AG10803 (cell line): ENCODE results near the gene UBR2.

Experiments
- DNase-seq: peaks from one replicate; pipeline ENCODE4 v3.0.0; 2010; ENCODE audit warnings: low read depth
- H3K4me3 ChIP-seq: 2 replicates; pipeline ENCODE4 v1.5.1; 2011; ENCODE audit warnings: mild to moderate bottlenecking, low read length, control low read depth
- CTCF ChIP-seq: conservative IDR thresholded peaks from 2 replicates; pipeline ENCODE4 v1.5.1; 2011; ENCODE audit warnings: mild to moderate bottlenecking, low read length, control low read depth, inconsistent platforms

Gene UBR2

DNA sequence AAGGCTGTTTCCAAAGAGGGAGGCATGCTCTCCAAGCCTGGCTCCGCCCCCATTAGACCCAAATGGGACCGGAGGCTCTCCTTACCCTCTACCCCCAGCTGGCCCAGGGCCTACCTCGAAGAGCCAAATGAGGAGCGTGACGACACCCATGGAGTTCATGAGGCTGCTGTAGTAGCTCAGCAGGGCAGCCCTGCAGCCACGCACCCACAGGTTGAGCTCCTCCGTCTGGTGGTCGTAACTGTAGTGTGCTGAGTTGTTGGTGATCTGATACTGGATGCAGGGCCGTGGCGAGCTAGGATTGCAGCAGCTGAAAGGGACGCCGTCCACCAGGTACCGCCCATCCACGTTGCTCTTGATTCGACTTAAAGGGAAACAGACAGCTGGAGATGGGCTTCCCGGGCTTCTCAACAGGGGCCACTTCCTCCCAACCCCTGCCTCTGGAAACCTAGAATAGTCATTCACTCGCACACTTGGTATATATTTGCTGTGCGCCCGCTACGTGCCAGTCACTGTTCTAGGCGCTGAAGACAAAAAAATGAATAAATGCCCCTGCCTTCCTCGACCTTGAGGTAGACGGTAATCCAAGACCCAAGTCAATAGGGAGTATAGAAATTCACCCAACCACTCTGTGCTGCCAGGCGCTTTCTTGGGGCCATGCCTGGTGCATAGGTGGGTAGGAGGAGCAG is 140.6 kb downstream of the UBR2 start:
- TF ChIP-seq CTCF = no peak
- DNase-seq = no peak
- peak overlapping the region; percentile 33 for H3K4me3 ChIP-seq

GRCh38 chr6:42704937-42705374 is 141.1 kb downstream of the UBR2 start:
- DNase-seq = no peak
- H3K4me3 ChIP-seq = no peak overlapping the region
- TF ChIP-seq CTCF = no peak

GRCh38 chr6:42707595-42707994 is 143.8 kb downstream of the UBR2 start:
- DNase-seq = no peak
- TF ChIP-seq CTCF = no peak
- H3K4me3 ChIP-seq = no peak overlapping the region

DNA sequence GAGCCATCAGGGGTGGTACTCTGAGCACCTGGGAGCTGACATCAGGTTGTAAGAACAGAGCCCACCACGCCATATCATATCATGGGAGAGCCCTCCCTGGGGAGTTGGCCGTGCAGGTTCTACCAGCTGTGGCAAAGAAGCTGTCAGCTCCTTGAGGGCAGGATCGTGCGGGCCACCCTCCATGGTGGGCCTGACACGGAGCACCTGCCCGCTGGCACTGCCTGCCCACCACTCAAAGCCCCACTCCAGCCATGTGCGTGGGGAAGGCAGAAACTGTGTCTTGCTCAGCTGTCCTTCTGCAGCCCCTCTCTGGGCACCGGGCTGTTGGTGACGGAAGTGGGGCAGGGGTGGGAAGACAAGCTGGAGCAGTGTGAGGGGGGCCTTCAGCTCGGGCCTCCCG is 144.3 kb downstream of the UBR2 start:
- no peak overlapping the region for H3K4me3 ChIP-seq
- TF ChIP-seq CTCF = no peak

DNA sequence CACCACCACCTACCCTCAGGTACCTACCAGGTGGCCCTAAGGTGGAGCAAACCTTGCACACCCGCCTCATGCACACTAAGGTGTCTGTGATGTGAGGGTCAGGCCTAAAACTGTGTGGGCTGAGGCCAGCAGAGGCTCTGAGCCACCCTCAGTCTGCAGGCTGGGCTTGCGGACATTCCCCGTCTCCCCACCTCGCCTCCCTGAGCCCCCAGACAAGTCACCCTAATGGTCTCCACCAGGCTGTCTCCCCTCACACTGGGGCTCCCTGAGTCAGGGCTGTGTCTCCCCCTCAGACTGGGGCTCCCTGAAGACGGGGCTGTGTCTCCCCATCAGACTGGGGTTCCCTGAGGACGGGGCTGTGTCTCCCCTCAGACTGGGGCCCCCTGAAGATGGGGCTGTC is 146.0 kb downstream of the UBR2 start:
- TF ChIP-seq CTCF = no peak

More for the DNA sequence above, 144.3 kb downstream of the UBR2 start:
- DNase-seq = no peak

GRCh38 chr6:42710316-42710715 is 146.5 kb downstream of the UBR2 start:
- TF ChIP-seq CTCF = no peak
- no peak overlapping the region for H3K4me3 ChIP-seq
- no peak for DNase-seq

More for the DNA sequence above, 146.0 kb downstream of the UBR2 start:
- H3K4me3 ChIP-seq = no peak overlapping the region
- no peak for DNase-seq

DNA sequence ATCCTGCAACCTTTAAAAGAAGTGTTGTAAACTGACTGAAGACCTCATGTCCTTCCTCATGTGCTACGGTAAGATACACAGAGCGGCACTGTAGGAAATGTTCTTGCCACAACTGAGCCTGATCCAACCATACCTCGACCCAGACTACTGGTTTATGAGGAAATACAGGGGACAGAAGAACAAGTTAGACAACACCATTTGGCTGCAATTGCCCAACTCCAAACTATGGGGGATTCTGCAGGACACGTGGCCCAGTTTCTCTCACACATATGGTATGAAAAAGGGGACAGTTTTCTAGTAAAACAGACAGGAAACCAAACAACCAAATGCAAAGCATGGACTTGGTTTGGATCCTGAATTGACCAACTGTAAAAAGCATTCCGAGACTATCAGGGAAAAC is 148.1 kb downstream of the UBR2 start:
- no peak for DNase-seq
- no peak for TF ChIP-seq CTCF
- no peak overlapping the region for H3K4me3 ChIP-seq
